GM12878 (cell line): ENCODE measurements around the gene STARD13. TPM values are rescaled to one million over a fixed set of nuclear protein-coding genes. Genes with fewer than 3 reads are reported as not detected.

Experiments used
- CBX3 ChIP-seq: fragments of 200-600 bp; sonication (generic); IDR thresholded peaks from 2 replicates; pipeline ENCODE4 v1.6.1; 2016; ENCODE audit warnings: low read depth, borderline replicate concordance
- EP300 ChIP-seq, 2 experiments: fragments of 150-350 bp in 1 of 2; IDR thresholded peaks; 2 replicates each; pipeline ENCODE4 v1.6.1; 2011 to 2012; ENCODE audit warnings: low read depth in 2 of 2, low read length in 2 of 2, borderline replicate concordance in 1 of 2, improper control_type of control experiment in 1 of 2, inconsistent platforms in 1 of 2; ENCODE audit not compliant: control insufficient read depth in 1 of 2
- EZH2 ChIP-seq: IDR thresholded peaks from 2 replicates; pipeline ENCODE4 v1.6.1; 2012; ENCODE audit warnings: low read depth, mild to moderate bottlenecking, control low read depth, inconsistent platforms, low read length, borderline replicate concordance; ENCODE audit not compliant: control insufficient read depth
- GATAD2B ChIP-seq: fragments of 450-650 bp; conservative IDR thresholded peaks from 2 replicates; pipeline ENCODE4 v1.6.1; 2017; ENCODE audit warnings: low read depth, mild to moderate bottlenecking, moderate library complexity
- IRF4 ChIP-seq: IDR thresholded peaks from 2 replicates; pipeline ENCODE4 v1.6.1; 2011; ENCODE audit warnings: low read depth, low read length
- KAT2A ChIP-seq: conservative IDR thresholded peaks from 2 replicates; pipeline ENCODE4 v1.6.1; 2011; ENCODE audit warnings: low read depth, low read length; ENCODE audit not compliant: control insufficient read depth
- LARP7 ChIP-seq: fragments of 450-650 bp; IDR thresholded peaks from 2 replicates; pipeline ENCODE4 v1.6.1; 2017; ENCODE audit warnings: mild to moderate bottlenecking
- NBN ChIP-seq: fragments of 450-650 bp; IDR thresholded peaks from 2 replicates; pipeline ENCODE4 v1.6.1; 2016
- NFYA ChIP-seq: IDR thresholded peaks from 2 replicates; pipeline ENCODE4 v1.6.1; 2011; ENCODE audit warnings: low read depth, mild to moderate bottlenecking, low read length, improper control_type of control experiment, borderline replicate concordance
- RUNX3 ChIP-seq: IDR thresholded peaks from 2 replicates; pipeline ENCODE4 v1.6.1; 2012; ENCODE audit warnings: low read length, inconsistent platforms
- TCF3 ChIP-seq: IDR thresholded peaks from 2 replicates; pipeline ENCODE4 v1.6.1; 2012; ENCODE audit warnings: low read depth, mild to moderate bottlenecking, low read length, borderline replicate concordance; ENCODE audit not compliant: insufficient read depth
- ZNF274 ChIP-seq: IDR thresholded peaks from one replicate; pipeline ENCODE4 v1.8.0; 2011; ENCODE audit not compliant: insufficient read length, insufficient read depth
- polyA plus RNA-seq, 11 experiments: library from polyadenylated mRNA; depleted of rRNA in 4 of 11; unstranded in 6 of 11; stranded (reverse) in 5 of 11; fragments of >200 nt; fragmentation: Nextera tagmentation in 4 of 11; fragmentation: Illumina TruSeq in 1 of 11; extraction: Ambion mirVana in 4 of 11; extraction: Trizol in 1 of 11; gene quantifications; 1 replicate in 1 of 11; 2 replicates in 10 of 11; pipeline versions ENCODE4 v1.2.1 to v1.2.3, GENCODE V29; 2011 to 2016; ENCODE audit warnings: inconsistent platforms in 2 of 11, missing spikeins in 2 of 11, low read depth in 1 of 11
- total RNA-seq, 4 experiments: library from RNA; depleted of rRNA in 3 of 4; stranded (reverse); fragments of >200 nt in 3 of 4; fragmentation: Illumina TruSeq in 1 of 4; extraction: Trizol in 1 of 4; gene quantifications; 2 replicates each; pipeline versions ENCODE4 v1.2.1 to v1.2.3, GENCODE V29; 2013 to 2021
- TF ChIP-seq, protein P1 (sequence below): fragments of 450-650 bp; IDR thresholded peaks from 2 replicates; pipeline ENCODE4 v1.6.1; 2018; ENCODE audit warnings: mild to moderate bottlenecking, low read depth, moderate library complexity; ENCODE audit not compliant: partially characterized antibody
- TF ChIP-seq, protein P2 (sequence below): fragments of 450-650 bp; IDR thresholded peaks from 2 replicates; pipeline ENCODE4 v1.6.1; 2017; ENCODE audit warnings: antibody characterized with exemption, mild to moderate bottlenecking, moderate library complexity
- TF ChIP-seq, protein P3 (sequence below): fragments of 450-650 bp; IDR thresholded peaks from 2 replicates; pipeline ENCODE4 v1.6.1; 2016; ENCODE audit warnings: mild to moderate bottlenecking
- TF ChIP-seq, protein P4 (sequence below): IDR thresholded peaks from 2 replicates; pipeline ENCODE4 v1.6.1; 2012; ENCODE audit warnings: improper control_type of control experiment, low read depth, low read length; ENCODE audit not compliant: insufficient replicate concordance
- TF ChIP-seq, protein P5 (sequence below): IDR thresholded peaks from 2 replicates; pipeline ENCODE4 v1.6.1; 2011; ENCODE audit warnings: low read depth, mild to moderate bottlenecking, low read length, moderate library complexity, borderline replicate concordance; ENCODE audit errors: extremely low read depth

STARD13 gene
- total and polyA plus RNA-seq, 10 of the 15 experiments (the other 5 are each of a cell fraction or from before 2014, with no cell fraction given), result 4.0 to 41.6 (median 10.1) TPM

DNA sequence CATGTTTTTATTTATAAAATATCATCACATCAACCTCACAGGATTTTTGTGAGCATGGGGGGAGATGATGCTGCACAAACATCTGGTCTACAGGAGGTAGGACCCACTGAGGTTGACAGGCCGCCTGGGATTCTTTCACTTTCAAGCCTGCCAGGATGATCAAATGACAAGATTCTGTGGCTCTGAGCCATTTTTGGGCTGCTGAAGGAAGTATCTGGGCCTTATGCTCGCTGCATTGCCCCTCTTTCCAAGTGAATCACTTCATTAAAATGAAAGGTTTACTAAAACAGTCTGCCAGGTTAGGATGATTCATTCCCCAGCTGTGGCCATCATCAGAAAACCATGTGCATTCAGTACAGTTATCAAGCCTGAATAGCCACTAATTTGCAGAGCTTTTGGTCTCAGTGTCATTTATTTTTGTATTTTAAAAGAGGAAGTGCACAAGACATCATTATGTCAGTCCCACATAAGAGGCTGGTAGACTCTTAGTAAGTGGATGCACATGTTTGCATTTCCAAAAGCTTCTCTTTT, 34.4 kb downstream of the STARD13 start (continued):
- TF ChIP-seq, protein P1, sequence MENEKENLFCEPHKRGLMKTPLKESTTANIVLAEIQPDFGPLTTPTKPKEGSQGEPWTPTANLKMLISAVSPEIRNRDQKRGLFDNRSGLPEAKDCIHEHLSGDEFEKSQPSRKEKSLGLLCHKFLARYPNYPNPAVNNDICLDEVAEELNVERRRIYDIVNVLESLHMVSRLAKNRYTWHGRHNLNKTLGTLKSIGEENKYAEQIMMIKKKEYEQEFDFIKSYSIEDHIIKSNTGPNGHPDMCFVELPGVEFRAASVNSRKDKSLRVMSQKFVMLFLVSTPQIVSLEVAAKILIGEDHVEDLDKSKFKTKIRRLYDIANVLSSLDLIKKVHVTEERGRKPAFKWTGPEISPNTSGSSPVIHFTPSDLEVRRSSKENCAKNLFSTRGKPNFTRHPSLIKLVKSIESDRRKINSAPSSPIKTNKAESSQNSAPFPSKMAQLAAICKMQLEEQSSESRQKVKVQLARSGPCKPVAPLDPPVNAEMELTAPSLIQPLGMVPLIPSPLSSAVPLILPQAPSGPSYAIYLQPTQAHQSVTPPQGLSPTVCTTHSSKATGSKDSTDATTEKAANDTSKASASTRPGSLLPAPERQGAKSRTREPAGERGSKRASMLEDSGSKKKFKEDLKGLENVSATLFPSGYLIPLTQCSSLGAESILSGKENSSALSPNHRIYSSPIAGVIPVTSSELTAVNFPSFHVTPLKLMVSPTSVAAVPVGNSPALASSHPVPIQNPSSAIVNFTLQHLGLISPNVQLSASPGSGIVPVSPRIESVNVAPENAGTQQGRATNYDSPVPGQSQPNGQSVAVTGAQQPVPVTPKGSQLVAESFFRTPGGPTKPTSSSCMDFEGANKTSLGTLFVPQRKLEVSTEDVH, result no peak
- TF ChIP-seq, protein P2, sequence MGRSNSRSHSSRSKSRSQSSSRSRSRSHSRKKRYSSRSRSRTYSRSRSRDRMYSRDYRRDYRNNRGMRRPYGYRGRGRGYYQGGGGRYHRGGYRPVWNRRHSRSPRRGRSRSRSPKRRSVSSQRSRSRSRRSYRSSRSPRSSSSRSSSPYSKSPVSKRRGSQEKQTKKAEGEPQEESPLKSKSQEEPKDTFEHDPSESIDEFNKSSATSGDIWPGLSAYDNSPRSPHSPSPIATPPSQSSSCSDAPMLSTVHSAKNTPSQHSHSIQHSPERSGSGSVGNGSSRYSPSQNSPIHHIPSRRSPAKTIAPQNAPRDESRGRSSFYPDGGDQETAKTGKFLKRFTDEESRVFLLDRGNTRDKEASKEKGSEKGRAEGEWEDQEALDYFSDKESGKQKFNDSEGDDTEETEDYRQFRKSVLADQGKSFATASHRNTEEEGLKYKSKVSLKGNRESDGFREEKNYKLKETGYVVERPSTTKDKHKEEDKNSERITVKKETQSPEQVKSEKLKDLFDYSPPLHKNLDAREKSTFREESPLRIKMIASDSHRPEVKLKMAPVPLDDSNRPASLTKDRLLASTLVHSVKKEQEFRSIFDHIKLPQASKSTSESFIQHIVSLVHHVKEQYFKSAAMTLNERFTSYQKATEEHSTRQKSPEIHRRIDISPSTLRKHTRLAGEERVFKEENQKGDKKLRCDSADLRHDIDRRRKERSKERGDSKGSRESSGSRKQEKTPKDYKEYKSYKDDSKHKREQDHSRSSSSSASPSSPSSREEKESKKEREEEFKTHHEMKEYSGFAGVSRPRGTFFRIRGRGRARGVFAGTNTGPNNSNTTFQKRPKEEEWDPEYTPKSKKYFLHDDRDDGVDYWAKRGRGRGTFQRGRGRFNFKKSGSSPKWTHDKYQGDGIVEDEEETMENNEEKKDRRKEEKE, result no peak
- TF ChIP-seq LARP7 (no peak), EZH2 (no peak), RUNX3 (no peak; the same call in 1 of the 2 replicates), KAT2A (no peak), CBX3 (no peak), ZNF274 (no peak), EP300 (IDR thresholded peaks at IDR 0.05; ENCODE audit: borderline replicate concordance in 1 of 2, control insufficient read depth in 1 of 2, low read depth in 2 of 2, low read length in 2 of 2) (no peak), NFYA (no peak), NBN (no peak), IRF4 (no peak), TCF3 (no peak), GATAD2B (no peak)
- TF ChIP-seq, protein P3, sequence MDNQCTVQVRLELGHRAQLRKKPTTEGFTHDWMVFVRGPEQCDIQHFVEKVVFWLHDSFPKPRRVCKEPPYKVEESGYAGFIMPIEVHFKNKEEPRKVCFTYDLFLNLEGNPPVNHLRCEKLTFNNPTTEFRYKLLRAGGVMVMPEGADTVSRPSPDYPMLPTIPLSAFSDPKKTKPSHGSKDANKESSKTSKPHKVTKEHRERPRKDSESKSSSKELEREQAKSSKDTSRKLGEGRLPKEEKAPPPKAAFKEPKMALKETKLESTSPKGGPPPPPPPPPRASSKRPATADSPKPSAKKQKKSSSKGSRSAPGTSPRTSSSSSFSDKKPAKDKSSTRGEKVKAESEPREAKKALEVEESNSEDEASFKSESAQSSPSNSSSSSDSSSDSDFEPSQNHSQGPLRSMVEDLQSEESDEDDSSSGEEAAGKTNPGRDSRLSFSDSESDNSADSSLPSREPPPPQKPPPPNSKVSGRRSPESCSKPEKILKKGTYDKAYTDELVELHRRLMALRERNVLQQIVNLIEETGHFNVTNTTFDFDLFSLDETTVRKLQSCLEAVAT, result no peak
- TF ChIP-seq, protein P4, sequence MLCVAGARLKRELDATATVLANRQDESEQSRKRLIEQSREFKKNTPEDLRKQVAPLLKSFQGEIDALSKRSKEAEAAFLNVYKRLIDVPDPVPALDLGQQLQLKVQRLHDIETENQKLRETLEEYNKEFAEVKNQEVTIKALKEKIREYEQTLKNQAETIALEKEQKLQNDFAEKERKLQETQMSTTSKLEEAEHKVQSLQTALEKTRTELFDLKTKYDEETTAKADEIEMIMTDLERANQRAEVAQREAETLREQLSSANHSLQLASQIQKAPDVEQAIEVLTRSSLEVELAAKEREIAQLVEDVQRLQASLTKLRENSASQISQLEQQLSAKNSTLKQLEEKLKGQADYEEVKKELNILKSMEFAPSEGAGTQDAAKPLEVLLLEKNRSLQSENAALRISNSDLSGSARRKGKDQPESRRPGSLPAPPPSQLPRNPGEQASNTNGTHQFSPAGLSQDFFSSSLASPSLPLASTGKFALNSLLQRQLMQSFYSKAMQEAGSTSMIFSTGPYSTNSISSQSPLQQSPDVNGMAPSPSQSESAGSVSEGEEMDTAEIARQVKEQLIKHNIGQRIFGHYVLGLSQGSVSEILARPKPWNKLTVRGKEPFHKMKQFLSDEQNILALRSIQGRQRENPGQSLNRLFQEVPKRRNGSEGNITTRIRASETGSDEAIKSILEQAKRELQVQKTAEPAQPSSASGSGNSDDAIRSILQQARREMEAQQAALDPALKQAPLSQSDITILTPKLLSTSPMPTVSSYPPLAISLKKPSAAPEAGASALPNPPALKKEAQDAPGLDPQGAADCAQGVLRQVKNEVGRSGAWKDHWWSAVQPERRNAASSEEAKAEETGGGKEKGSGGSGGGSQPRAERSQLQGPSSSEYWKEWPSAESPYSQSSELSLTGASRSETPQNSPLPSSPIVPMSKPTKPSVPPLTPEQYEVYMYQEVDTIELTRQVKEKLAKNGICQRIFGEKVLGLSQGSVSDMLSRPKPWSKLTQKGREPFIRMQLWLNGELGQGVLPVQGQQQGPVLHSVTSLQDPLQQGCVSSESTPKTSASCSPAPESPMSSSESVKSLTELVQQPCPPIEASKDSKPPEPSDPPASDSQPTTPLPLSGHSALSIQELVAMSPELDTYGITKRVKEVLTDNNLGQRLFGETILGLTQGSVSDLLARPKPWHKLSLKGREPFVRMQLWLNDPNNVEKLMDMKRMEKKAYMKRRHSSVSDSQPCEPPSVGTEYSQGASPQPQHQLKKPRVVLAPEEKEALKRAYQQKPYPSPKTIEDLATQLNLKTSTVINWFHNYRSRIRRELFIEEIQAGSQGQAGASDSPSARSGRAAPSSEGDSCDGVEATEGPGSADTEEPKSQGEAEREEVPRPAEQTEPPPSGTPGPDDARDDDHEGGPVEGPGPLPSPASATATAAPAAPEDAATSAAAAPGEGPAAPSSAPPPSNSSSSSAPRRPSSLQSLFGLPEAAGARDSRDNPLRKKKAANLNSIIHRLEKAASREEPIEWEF, result no peak
- TF ChIP-seq, protein P5, sequence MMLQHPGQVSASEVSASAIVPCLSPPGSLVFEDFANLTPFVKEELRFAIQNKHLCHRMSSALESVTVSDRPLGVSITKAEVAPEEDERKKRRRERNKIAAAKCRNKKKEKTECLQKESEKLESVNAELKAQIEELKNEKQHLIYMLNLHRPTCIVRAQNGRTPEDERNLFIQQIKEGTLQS, result no peak
